Esophagus (tissue), 2 donors: ENCODE data around the gene ZGLP1. TPM values are rescaled to one million over a fixed set of nuclear protein-coding genes. Genes with fewer than 3 reads are reported as not detected.
A peak's percentile ranks its signal among the peaks of the same experiment; 100 is the strongest.

Source experiments
- H3K27ac ChIP-seq, 2 donors: one replicate each; pipeline ENCODE4 v1.5.1; 2013; ENCODE audit warnings: low read depth in 2 of 2, mild to moderate bottlenecking in 2 of 2, inconsistent platforms in 1 of 2, low read length in 1 of 2, moderate library complexity in 1 of 2
- H3K27me3 ChIP-seq, 2 donors: one replicate each; pipeline ENCODE4 v1.6.1; 2013; ENCODE audit warnings: low read length in 2 of 2, control low read depth in 1 of 2, mild to moderate bottlenecking in 1 of 2; ENCODE audit not compliant: insufficient read depth in 2 of 2, control insufficient read depth in 1 of 2
- H3K36me3 ChIP-seq, 2 donors: one replicate each; pipeline ENCODE4 v1.6.1; 2013; ENCODE audit warnings: low read length in 1 of 2; ENCODE audit not compliant: control insufficient read depth in 2 of 2, insufficient read depth in 2 of 2
- H3K4me1 ChIP-seq, 2 donors: one replicate each; pipeline ENCODE4 v1.6.1; 2013; ENCODE audit warnings: low read length in 1 of 2; ENCODE audit not compliant: control insufficient read depth in 2 of 2, insufficient read depth in 2 of 2
- H3K4me3 ChIP-seq, 2 donors: one replicate each; pipeline ENCODE4 v1.5.1; 2013; ENCODE audit warnings: low read length in 2 of 2, mild to moderate bottlenecking in 2 of 2, low read depth in 1 of 2, moderate library complexity in 1 of 2
- H3K9me3 ChIP-seq, 2 donors: one replicate each; pipeline ENCODE4 v1.6.1; 2013; ENCODE audit warnings: mild to moderate bottlenecking in 2 of 2, low read depth in 1 of 2, low read length in 1 of 2, moderate library complexity in 1 of 2; ENCODE audit not compliant: control insufficient read depth in 2 of 2, insufficient read depth in 1 of 2
- WGBS, 2 donors: extraction: QIAGEN DNeasy Blood & Tissue Kit; methylation state at CpG; one replicate each; pipeline ENCODE4 v1.1.7; 2013; 5-methylcytosine and 5-hydroxymethylcytosine counted together
- polyA plus RNA-seq, 2 donors: library from polyadenylated mRNA; stranded (reverse); fragments of 200-250 nt; gene quantifications; one replicate each; pipeline ENCODE4 v1.2.3, GENCODE V29; 2013
- donor health status: healthy with polysubstance abuse.
- donor health status: Bipolar disorder and iron deficiency.

ZGLP1 gene
- polyA plus RNA-seq, 2 donors, result 2.0 to 8.2 TPM

GRCh38 chr19:10289836-10290356, 19.7 kb downstream of the ZGLP1 start, which contains the start of gene ICAM5:
Gene ICAM5, plus strand, starts transcription at chr19:10289952. Its CDS starts 92 bp downstream, at chr19:10290044.
- no peak within 1 kb of the TSS for H3K27ac ChIP-seq
- H3K36me3 ChIP-seq, result peaks cover 0 to 2% of the 10 kb centered on the region in 2 donors
- WGBS, 2 donors, result 1% methylated on average over 38 to 45 of the region's 45 CpGs
- peaks cover 0 to 25% of the 10 kb centered on the region in 2 donors for H3K27me3 ChIP-seq
- H3K9me3 ChIP-seq, result peaks cover 0 to 18% of the 10 kb centered on the region in 2 donors
- peak within 1 kb of the TSS; percentile 21 to 28 for H3K4me3 ChIP-seq
- peaks cover 23 to 53% of the 10 kb centered on the region in 2 donors for H3K4me1 ChIP-seq

- Histone ChIP-seq H3K9me3 (peaks cover 0 to 16% of the 10 kb centered on the region in 2 donors), H3K4me1 (peaks cover 23 to 53% of the 10 kb centered on the region in 2 donors), H3K4me3 (peak overlapping the region; percentile 21 to 28), H3K27me3 (peaks cover 0 to 25% of the 10 kb centered on the region in 2 donors), H3K27ac (no peak overlapping the region), H3K36me3 (peaks cover 0 to 8% of the 10 kb centered on the region in 2 donors)
- 1% methylated on average over 47 to 50 of the region's 50 CpGs for WGBS, 2 donors
Measured at GRCh38 chr19:10289167-10289835, 20.3 kb downstream of the ZGLP1 start.

- H3K4me3 ChIP-seq, result peak overlapping the region; percentile 21 to 28
- 1 to 3% methylated on average over 23 of the region's 23 CpGs for WGBS, 2 donors
- peaks cover 0 to 15% of the 10 kb centered on the region in 2 donors for H3K9me3 ChIP-seq
- H3K27ac ChIP-seq, result no peak overlapping the region
- H3K4me1 ChIP-seq, result peaks cover 23 to 53% of the 10 kb centered on the region in 2 donors
- peaks cover 0 to 24% of the 10 kb centered on the region in 2 donors for H3K27me3 ChIP-seq
- peaks cover 0 to 12% of the 10 kb centered on the region in 2 donors for H3K36me3 ChIP-seq
Measured at GRCh38 chr19:10288662-10289166, 20.9 kb downstream of the ZGLP1 start.

GRCh38 chr19:10286803-10287737, 22.5 kb downstream of the ZGLP1 start, which contains the start of gene ICAM4:
Gene ICAM4, plus strand, starts transcription at chr19:10286955. Its CDS starts 58 bp downstream, at chr19:10287013.
- Histone ChIP-seq H3K4me3 (no peak within 1 kb of the TSS), H3K4me1 (peaks cover 23 to 41% of the 10 kb centered on the region in 2 donors), H3K9me3 (peaks cover 0 to 6% of the 10 kb centered on the region in 2 donors), H3K27ac (no peak within 1 kb of the TSS), H3K27me3 (peaks cover 0 to 15% of the 10 kb centered on the region in 2 donors), H3K36me3 (peaks cover 0 to 14% of the 10 kb centered on the region in 2 donors)
- 11 to 24% methylated on average over 59 of the region's 59 CpGs for WGBS, 2 donors

GRCh38 chr19:10285393-10285792, 24.2 kb downstream of the ZGLP1 start:
- H3K36me3 ChIP-seq, result peaks cover 0 to 14% of the 10 kb centered on the region in 2 donors

GRCh38 chr19:10284960-10285278, 24.7 kb downstream of the ZGLP1 start:
- Histone ChIP-seq H3K36me3 (peaks cover 0 to 14% of the 10 kb centered on the region in 2 donors), H3K4me1 (peaks cover 12 to 22% of the 10 kb centered on the region in 2 donors), H3K27ac (no peak overlapping the region), H3K9me3 (peaks cover 0 to 4% of the 10 kb centered on the region in 2 donors), H3K27me3 (peaks cover 0 to 15% of the 10 kb centered on the region in 2 donors), H3K4me3 (no peak overlapping the region)
- 95 to 98% methylated on average over 13 of the region's 13 CpGs for WGBS, 2 donors

More at GRCh38 chr19:10285393-10285792, 24.2 kb downstream of the ZGLP1 start:
- peaks cover 0 to 4% of the 10 kb centered on the region in 2 donors for H3K9me3 ChIP-seq
- peaks cover 17 to 27% of the 10 kb centered on the region in 2 donors for H3K4me1 ChIP-seq
- H3K27me3 ChIP-seq, result peaks cover 0 to 15% of the 10 kb centered on the region in 2 donors
- no peak overlapping the region for H3K27ac ChIP-seq
- 85 to 92% methylated on average over 4 of the region's 4 CpGs for WGBS, 2 donors
- no peak overlapping the region for H3K4me3 ChIP-seq

GRCh38 chr19:10284065-10284959, 25.3 kb downstream of the ZGLP1 start:
- Histone ChIP-seq H3K27me3 (peaks cover 0 to 10% of the 10 kb centered on the region in 2 donors), H3K4me3 (no peak overlapping the region), H3K4me1 (peaks cover 7 to 20% of the 10 kb centered on the region in 2 donors), H3K27ac (no peak overlapping the region), H3K36me3 (peaks cover 0 to 14% of the 10 kb centered on the region in 2 donors), H3K9me3 (peaks cover 0 to 3% of the 10 kb centered on the region in 2 donors)
- WGBS, 2 donors, result 92 to 93% methylated on average over 29 to 34 of the region's 34 CpGs

- Histone ChIP-seq H3K27me3 (peaks cover 0 to 3% of the 10 kb centered on the region in 2 donors), H3K36me3 (peaks cover 0 to 14% of the 10 kb centered on the region in 2 donors), H3K4me3 (no peak overlapping the region), H3K9me3 (no peaks in the 10 kb centered on the region), H3K4me1 (peaks cover 4 to 13% of the 10 kb centered on the region in 2 donors), H3K27ac (no peak overlapping the region)
- WGBS, 2 donors, result 57 to 62% methylated on average over 23 of the region's 23 CpGs
Measured at GRCh38 chr19:10283301-10284064, 26.1 kb downstream of the ZGLP1 start.
